ENCODE data around the gene MIGA1. TPM values are rescaled to one million over a fixed set of nuclear protein-coding genes. Genes with fewer than 3 reads are reported as not detected.

MIGA1 gene
- total and polyA plus RNA-seq, 2 of the 4 experiments (the other 2 are of a cell fraction) = 5.7 to 16.3 TPM

DNA sequence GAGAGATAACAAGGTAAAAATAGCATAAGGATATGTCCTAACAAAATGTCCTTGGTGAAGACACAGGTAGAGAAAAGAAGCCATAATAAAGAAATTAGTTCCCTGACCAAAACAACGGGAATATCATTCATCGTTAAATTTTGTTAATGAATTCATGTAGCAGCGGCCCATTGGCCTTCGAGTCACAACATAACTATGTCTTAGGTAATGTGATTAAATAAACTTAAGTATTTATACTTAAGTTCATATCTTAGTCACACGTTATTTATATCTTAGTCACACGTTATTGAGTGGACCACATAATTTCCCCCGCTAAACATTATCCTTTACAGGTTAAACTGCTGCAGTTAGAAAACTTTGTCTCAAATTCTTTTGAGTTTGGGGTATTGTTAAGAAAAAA lies 110.2 kb downstream of the MIGA1 start:
- Histone ChIP-seq H2AK9ac (replicated peaks; ENCODE audit: low read depth, low read length, poor library complexity) (no peak overlapping the region), H3K4me1 (ENCODE audit: control insufficient read depth, insufficient read depth, low read length) (peaks cover 9% of the 10 kb centered on the region), H2BK5ac (ENCODE audit: low read depth, low read length, poor library complexity, severe bottlenecking) (peak overlapping the region; percentile 99), H3K79me1 (ENCODE audit: low read depth in 1 of 2, low read length in 2 of 2) (peaks cover 15 to 34% of the 10 kb centered on the region in 2 experiments; a peak in 3 of 4 replicates), H2BK120ac (ENCODE audit: low read depth, low read length) (peak overlapping the region; percentile 99), H3K23ac (ENCODE audit: low read depth, low read length) (peak overlapping the region; percentile 92; the same call in 1 of the 2 replicates), H3K27me3 (ENCODE audit: control insufficient read depth, insufficient read depth, low read length) (no peaks in the 10 kb centered on the region), H4K5ac (ENCODE audit: low read depth, low read length) (peak overlapping the region; percentile 99), H4K91ac (ENCODE audit: insufficient read depth, low read depth, low read length) (peak overlapping the region; percentile 100), H2BK15ac (ENCODE audit: low read depth, low read length) (peak overlapping the region; percentile 85; the same call in 2 of the 3 replicates), H3K9me1 (ENCODE audit: insufficient read depth, low read length) (no peaks in the 10 kb centered on the region), H3K4me2 (ENCODE audit: low read depth, low read length) (peak overlapping the region; percentile 93), H4K20me1 (ENCODE audit: insufficient read depth, low read length) (peaks cover 7% of the 10 kb centered on the region; the same call in 1 of the 2 replicates), H3K18ac (ENCODE audit: low read depth, low read length) (peak overlapping the region; percentile 99), H3K14ac (replicated peaks; ENCODE audit: low read depth, low read length) (peak overlapping the region; percentile 100), H3K27ac (ENCODE audit: insufficient read depth, low read length) (peak overlapping the region; percentile 99), H3K4me3 (ENCODE audit: insufficient read depth, low read depth, low read length) (peak overlapping the region; percentile 98), H2AFZ (replicated peaks; ENCODE audit: low read length, poor library complexity) (no peak overlapping the region), H3K36me3 (ENCODE audit: control insufficient read depth, insufficient read depth, low read length) (peaks cover 14% of the 10 kb centered on the region), H3K4ac (ENCODE audit: low read depth, low read length) (peak overlapping the region; percentile 100; the same call in 1 of the 2 replicates), H3K56ac (ENCODE audit: extremely low read depth, insufficient read depth, low read length) (peak overlapping the region; percentile 100), H3K9me3 (ENCODE audit: control insufficient read depth, insufficient read depth, low read length) (no peaks in the 10 kb centered on the region), H2BK20ac (ENCODE audit: low read depth, low read length) (peak overlapping the region; percentile 83; the same call in 1 of the 2 replicates), H4K8ac (ENCODE audit: low read depth in 2 of 2, low read length in 2 of 2) (peak overlapping the region; percentile 85 to 97), H3K9ac (ENCODE audit: low read depth, low read length) (peak overlapping the region; percentile 98), H2AK5ac (ENCODE audit: low read depth, low read length) (peak overlapping the region; percentile 37; the same call in 1 of the 2 replicates)
- WGBS, 2 experiments (ENCODE audit: extremely low coverage in 2 of 2, insufficient read length in 1 of 2) = no CpG with 5 or more reads among the region's 7 CpGs
- ChIA-PET CTCF (no interaction called here), POLR2A (ENCODE audit: unreplicated experiment) (no interaction called here)
- DNase-seq (peak; percentile 91), ATAC-seq (ENCODE audit: low read depth) (peak; percentile 18)
- TF ChIP-seq RAD21 (IDR thresholded peaks at IDR 0.05; ENCODE audit: low read length) = no peak
- TF ChIP-seq RFX5 (IDR thresholded peaks at IDR 0.05; ENCODE audit: low read depth, low read length) = no peak
- TF ChIP-seq MAZ (IDR thresholded peaks at IDR 0.05; ENCODE audit: borderline replicate concordance, low read depth, low read length) = no peak
- no peak for TF ChIP-seq NFE2L2 (IDR thresholded peaks at IDR 0.05; ENCODE audit: low read depth, low read length)
- TF ChIP-seq CHD1 (IDR thresholded peaks at IDR 0.05; ENCODE audit: low read depth, low read length) = no peak
- peak; percentile 82 for TF ChIP-seq FOS (IDR thresholded peaks at IDR 0.05; ENCODE audit: low read depth, low read length)
- TF ChIP-seq RCOR1 (IDR thresholded peaks at IDR 0.05; ENCODE audit: insufficient replicate concordance, low read length) = no peak
- 0 out of 2 replicates have a peak, but pooled peaks have one; percentile 51 for TF ChIP-seq POLR2A (IDR thresholded peaks at IDR 0.05; ENCODE audit: low read depth, low read length)
- no peak for TF ChIP-seq SMC3 (IDR thresholded peaks at IDR 0.05; ENCODE audit: low read depth, low read length)
- in situ Hi-C loops (cut with MboI; ENCODE audit: low sequenced_read_pairs) = no loop called here
- dilution Hi-C loops (cut with HindIII; ENCODE audit: low sequenced_read_pairs, unreplicated experiment) = no loop called here
- no TSS peak for BruUV-seq (replicated peaks)
- intact Hi-C loops (cut with micrococcal nuclease) = loop anchor here (2.0 kb wide), 2 partner anchors 57 to 131 kb away; partner anchors contain the start of gene USP33

Data from IMR-90 (cell line).